ENCODE measurements around the gene EXOSC9. TPM values are rescaled to one million over a fixed set of nuclear protein-coding genes. Genes with fewer than 3 reads are reported as not detected.

The EXOSC9 gene
- polyA plus RNA-seq, 1 of the 3 experiments (the other 2 are of a cell fraction), result 38.8 TPM

DNA sequence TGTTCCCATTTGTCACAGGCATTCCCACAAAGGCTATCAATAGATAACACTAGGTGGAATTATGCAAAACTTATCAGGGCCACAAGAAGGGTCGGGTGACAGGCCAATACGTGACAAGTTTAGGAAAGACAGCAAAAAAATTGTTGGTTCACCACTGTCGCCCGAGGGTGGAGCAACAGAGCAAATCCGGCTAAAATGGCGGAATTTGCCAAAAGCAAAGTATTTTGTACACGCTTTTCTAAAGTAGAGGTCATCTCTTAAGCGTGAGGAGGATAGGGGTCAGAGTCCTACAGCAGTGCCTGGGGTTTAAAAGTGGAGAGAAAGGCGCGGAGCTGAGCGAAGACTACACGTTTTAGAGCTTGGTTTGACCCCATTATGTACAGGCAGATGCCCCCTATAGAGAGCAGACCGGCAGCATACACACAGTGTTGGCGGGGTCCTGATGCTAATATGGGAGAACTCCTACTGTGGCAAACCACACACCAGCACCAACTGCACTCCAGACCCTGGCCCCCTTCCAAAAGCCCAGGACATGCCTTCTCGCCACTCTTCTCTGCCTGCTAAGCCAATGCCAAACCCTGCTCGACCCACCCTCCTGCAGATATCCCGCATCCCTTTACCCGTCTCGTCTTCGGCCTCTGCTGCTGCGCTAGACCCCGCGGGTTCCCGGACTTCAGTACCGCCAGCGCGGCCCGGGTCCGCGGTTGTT is 21.8 kb downstream of the EXOSC9 start:
- H3K4me2 ChIP-seq, result peak overlapping the region; percentile 94
- H4K20me1 ChIP-seq (ENCODE audit: insufficient read depth), result no peaks in the 10 kb centered on the region; the same call in 1 of the 2 replicates
- peak; percentile 54 for DNase-seq
- H3K9ac ChIP-seq, result peak overlapping the region; percentile 84
- POLR2A ChIA-PET, result interaction anchor here (0.6 kb wide), 1 partner anchor 34 kb away, joined by 3 read pairs; no protein-coding TSS in a partner anchor
- no peaks in the 10 kb centered on the region for H3K27me3 ChIP-seq (ENCODE audit: insufficient read depth)
- under 1% methylated on average over 14 of the region's 30 CpGs for WGBS (ENCODE audit: low lambda C conversion rate)
- no peaks in the 10 kb centered on the region; the same call in 1 of the 2 replicates for H3K9me3 ChIP-seq
- H2AFZ ChIP-seq (ENCODE audit: low read depth), result peak overlapping the region; percentile 80
- TF ChIP-seq RFX5 (IDR thresholded peaks at IDR 0.05; ENCODE audit: low read length) (no peak), FOSL2 (IDR thresholded peaks at IDR 0.05; ENCODE audit: borderline replicate concordance, low read depth) (no peak), TEAD4 (IDR thresholded peaks at IDR 0.05; ENCODE audit: borderline replicate concordance, insufficient read depth) (no peak), NFIC (IDR thresholded peaks at IDR 0.05; ENCODE audit: borderline replicate concordance) (0 out of 2 replicates have a peak, but pooled peaks have one; percentile 4), FOXJ3 (CRISPR knock-in tag; IDR thresholded peaks at IDR 0.05) (no peak), RXRA (IDR thresholded peaks at IDR 0.05; ENCODE audit: borderline replicate concordance, low read depth) (no peak), ELF1 (IDR thresholded peaks at IDR 0.05) (0 out of 2 replicates have a peak, but pooled peaks have one; percentile 31), POLR2AphosphoS5 (IDR thresholded peaks at IDR 0.05; ENCODE audit: low read depth, low read length) (no peak; the same call in 1 of the 2 replicates), YY1 (IDR thresholded peaks at IDR 0.05; ENCODE audit: low read depth) (peak; percentile 82), GATA2 (CRISPR knock-in tag; IDR thresholded peaks at IDR 0.05) (no peak), CHD2 (IDR thresholded peaks at IDR 0.05; ENCODE audit: low read length, partially characterized antibody) (no peak), EZH2phosphoT487 (IDR thresholded peaks at IDR 0.05; ENCODE audit: borderline replicate concordance, low read depth) (no peak), CTCF (IDR thresholded peaks at IDR 0.05) (peak; percentile 51), USF1 (IDR thresholded peaks at IDR 0.05; ENCODE audit: borderline replicate concordance, low read depth) (no peak)
- TF ChIP-seq, protein P1, sequence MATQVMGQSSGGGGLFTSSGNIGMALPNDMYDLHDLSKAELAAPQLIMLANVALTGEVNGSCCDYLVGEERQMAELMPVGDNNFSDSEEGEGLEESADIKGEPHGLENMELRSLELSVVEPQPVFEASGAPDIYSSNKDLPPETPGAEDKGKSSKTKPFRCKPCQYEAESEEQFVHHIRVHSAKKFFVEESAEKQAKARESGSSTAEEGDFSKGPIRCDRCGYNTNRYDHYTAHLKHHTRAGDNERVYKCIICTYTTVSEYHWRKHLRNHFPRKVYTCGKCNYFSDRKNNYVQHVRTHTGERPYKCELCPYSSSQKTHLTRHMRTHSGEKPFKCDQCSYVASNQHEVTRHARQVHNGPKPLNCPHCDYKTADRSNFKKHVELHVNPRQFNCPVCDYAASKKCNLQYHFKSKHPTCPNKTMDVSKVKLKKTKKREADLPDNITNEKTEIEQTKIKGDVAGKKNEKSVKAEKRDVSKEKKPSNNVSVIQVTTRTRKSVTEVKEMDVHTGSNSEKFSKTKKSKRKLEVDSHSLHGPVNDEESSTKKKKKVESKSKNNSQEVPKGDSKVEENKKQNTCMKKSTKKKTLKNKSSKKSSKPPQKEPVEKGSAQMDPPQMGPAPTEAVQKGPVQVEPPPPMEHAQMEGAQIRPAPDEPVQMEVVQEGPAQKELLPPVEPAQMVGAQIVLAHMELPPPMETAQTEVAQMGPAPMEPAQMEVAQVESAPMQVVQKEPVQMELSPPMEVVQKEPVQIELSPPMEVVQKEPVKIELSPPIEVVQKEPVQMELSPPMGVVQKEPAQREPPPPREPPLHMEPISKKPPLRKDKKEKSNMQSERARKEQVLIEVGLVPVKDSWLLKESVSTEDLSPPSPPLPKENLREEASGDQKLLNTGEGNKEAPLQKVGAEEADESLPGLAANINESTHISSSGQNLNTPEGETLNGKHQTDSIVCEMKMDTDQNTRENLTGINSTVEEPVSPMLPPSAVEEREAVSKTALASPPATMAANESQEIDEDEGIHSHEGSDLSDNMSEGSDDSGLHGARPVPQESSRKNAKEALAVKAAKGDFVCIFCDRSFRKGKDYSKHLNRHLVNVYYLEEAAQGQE (IDR thresholded peaks at IDR 0.05; ENCODE audit: low read depth, low read length), result no peak
- TF ChIP-seq, protein P2, sequence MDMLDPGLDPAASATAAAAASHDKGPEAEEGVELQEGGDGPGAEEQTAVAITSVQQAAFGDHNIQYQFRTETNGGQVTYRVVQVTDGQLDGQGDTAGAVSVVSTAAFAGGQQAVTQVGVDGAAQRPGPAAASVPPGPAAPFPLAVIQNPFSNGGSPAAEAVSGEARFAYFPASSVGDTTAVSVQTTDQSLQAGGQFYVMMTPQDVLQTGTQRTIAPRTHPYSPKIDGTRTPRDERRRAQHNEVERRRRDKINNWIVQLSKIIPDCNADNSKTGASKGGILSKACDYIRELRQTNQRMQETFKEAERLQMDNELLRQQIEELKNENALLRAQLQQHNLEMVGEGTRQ (IDR thresholded peaks at IDR 0.05; ENCODE audit: borderline replicate concordance, low read depth, low read length), result no peak
- peak overlapping the region; percentile 63 to 82 for H3K27ac ChIP-seq (ENCODE audit: low read depth in 2 of 2, low read length in 1 of 2)
- H3K9me2 ChIP-seq, result no peaks in the 10 kb centered on the region
- peaks cover 49 to 50% of the 10 kb centered on the region in 2 experiments for H3K36me3 ChIP-seq (replicated peaks in 1 of 2; ENCODE audit: control insufficient read depth in 1 of 2, insufficient read depth in 2 of 2, low read length in 1 of 2)
- H3F3A ChIP-seq (replicated peaks; ENCODE audit: insufficient read depth), result peaks cover 66% of the 10 kb centered on the region
- peaks cover 12 to 18% of the 10 kb centered on the region in 2 experiments; a peak in 3 of 4 replicates for H3K4me1 ChIP-seq (ENCODE audit: control insufficient read depth in 1 of 2, insufficient read depth in 2 of 2, low read depth in 1 of 2, low read length in 1 of 2)
- peak overlapping the region; percentile 80 to 86 for H3K4me3 ChIP-seq (ENCODE audit: low read depth in 2 of 2, low read length in 1 of 2)
- peaks cover 58% of the 10 kb centered on the region for H3K79me2 ChIP-seq (ENCODE audit: insufficient read depth)
- CTCF ChIA-PET, result no interaction called here
